ENCODE measurements around the gene WDFY4.

DNA sequence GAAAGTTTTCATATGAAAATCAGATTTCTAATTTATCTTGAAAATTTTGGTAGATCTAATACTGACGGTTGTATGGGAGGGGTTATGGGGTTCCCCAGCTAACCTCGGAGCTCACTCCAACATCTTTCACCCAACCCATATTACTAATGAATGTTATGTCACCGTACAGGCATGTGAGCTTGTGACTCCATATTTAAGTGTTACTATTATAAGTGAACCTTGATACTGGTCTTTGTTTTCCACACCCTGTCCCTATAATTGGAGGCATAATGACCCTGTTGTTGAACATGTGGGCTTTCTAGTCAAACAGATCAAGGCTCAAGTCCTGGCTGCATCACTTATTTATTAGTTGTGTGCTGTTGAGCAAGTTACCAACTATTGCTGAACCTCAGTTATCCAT lies 27.2 kb downstream of the WDFY4 start:
- TF ChIP-seq, protein P1, sequence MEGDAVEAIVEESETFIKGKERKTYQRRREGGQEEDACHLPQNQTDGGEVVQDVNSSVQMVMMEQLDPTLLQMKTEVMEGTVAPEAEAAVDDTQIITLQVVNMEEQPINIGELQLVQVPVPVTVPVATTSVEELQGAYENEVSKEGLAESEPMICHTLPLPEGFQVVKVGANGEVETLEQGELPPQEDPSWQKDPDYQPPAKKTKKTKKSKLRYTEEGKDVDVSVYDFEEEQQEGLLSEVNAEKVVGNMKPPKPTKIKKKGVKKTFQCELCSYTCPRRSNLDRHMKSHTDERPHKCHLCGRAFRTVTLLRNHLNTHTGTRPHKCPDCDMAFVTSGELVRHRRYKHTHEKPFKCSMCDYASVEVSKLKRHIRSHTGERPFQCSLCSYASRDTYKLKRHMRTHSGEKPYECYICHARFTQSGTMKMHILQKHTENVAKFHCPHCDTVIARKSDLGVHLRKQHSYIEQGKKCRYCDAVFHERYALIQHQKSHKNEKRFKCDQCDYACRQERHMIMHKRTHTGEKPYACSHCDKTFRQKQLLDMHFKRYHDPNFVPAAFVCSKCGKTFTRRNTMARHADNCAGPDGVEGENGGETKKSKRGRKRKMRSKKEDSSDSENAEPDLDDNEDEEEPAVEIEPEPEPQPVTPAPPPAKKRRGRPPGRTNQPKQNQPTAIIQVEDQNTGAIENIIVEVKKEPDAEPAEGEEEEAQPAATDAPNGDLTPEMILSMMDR (IDR thresholded peaks at IDR 0.05): no peak
- TF ChIP-seq POLR2AphosphoS5 (IDR thresholded peaks at IDR 0.05; ENCODE audit: low read depth, low read length) (no peak), SIN3A (IDR thresholded peaks at IDR 0.05; ENCODE audit: borderline replicate concordance, insufficient read depth, low read depth, low read length) (no peak), TCF7L2 (IDR thresholded peaks at IDR 0.05; ENCODE audit: low read depth, low read length) (no peak)
- TF ChIP-seq, protein P2, sequence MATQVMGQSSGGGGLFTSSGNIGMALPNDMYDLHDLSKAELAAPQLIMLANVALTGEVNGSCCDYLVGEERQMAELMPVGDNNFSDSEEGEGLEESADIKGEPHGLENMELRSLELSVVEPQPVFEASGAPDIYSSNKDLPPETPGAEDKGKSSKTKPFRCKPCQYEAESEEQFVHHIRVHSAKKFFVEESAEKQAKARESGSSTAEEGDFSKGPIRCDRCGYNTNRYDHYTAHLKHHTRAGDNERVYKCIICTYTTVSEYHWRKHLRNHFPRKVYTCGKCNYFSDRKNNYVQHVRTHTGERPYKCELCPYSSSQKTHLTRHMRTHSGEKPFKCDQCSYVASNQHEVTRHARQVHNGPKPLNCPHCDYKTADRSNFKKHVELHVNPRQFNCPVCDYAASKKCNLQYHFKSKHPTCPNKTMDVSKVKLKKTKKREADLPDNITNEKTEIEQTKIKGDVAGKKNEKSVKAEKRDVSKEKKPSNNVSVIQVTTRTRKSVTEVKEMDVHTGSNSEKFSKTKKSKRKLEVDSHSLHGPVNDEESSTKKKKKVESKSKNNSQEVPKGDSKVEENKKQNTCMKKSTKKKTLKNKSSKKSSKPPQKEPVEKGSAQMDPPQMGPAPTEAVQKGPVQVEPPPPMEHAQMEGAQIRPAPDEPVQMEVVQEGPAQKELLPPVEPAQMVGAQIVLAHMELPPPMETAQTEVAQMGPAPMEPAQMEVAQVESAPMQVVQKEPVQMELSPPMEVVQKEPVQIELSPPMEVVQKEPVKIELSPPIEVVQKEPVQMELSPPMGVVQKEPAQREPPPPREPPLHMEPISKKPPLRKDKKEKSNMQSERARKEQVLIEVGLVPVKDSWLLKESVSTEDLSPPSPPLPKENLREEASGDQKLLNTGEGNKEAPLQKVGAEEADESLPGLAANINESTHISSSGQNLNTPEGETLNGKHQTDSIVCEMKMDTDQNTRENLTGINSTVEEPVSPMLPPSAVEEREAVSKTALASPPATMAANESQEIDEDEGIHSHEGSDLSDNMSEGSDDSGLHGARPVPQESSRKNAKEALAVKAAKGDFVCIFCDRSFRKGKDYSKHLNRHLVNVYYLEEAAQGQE (IDR thresholded peaks at IDR 0.05; ENCODE audit: insufficient read depth in 1 of 2, low read depth in 2 of 2, low read length in 1 of 2): no peak
